Lung microvascular endothelial cell (primary cell): ENCODE measurements around the gene TBX20. TPM values are rescaled to one million over a fixed set of nuclear protein-coding genes. Genes with fewer than 3 reads are reported as not detected.
"Not testable (repeated sequence)": the region's sequence is repeated elsewhere in the genome, so short reads cannot be mapped to it uniquely, and the experiment has no call there.

ENCODE experiments used
- DNase-seq, 2 donors: peaks; one replicate each; pipeline versions ENCODE4 v3.0.0 to v3.0.0-alpha.2; 2010; ENCODE audit warnings: low read depth in 2 of 2
- total RNA-seq: library from RNA; depleted of rRNA; stranded (reverse); fragments of >200 nt; gene quantifications from 2 replicates; pipeline ENCODE4 v1.2.1, GENCODE V29; 2014

TBX20 gene
- total RNA-seq, 1 donor from 2014 or later: not detected

DNA sequence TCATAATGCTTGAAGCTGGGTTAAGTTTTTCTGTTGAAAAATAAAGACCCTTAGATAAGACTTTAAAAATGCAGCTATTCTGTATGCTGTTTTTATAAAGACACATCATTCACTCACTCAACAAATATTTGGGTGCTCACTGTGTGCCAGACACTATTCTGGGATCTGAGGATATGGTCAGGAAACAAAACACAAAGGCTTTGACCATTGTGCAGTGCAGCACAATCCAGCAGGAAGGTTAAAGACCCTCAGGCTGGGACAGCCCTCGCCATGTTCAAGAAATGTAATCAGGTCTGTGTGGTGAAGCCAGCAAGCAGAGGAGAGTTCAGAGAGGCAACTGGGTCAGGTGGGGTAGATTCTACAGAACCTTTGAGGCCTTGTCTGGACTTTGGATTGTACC lies 31.5 kb downstream of the TBX20 start:
- not testable (repeated sequence) for DNase-seq

- not testable (repeated sequence) for DNase-seq
Observed at GRCh38 chr7:35220176-35220575, 33.7 kb downstream of the TBX20 start.

GRCh38 chr7:35216033-35216432 lies 37.9 kb downstream of the TBX20 start:
- not testable (repeated sequence) for DNase-seq

DNA sequence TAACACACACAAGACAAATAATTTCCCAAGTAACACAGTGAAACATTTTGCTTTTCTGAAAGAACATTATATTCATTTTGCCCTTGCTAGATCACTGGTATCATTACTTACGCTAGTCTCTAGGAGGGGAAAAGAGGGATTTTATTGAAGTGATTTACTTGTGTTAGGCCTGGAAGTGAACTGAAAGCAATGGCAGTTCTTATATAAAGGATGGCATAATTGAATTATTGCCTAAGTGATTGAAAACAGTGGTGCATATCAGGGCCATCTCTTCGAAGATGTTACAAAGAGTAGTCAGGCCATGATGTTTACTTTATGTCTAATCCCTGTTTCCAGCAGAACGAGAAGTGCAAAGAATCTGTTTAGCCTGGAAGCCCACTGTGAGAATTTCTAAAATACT lies 38.8 kb downstream of the TBX20 start:
- not testable (repeated sequence) for DNase-seq

- not testable (repeated sequence) for DNase-seq
Observed at GRCh38 chr7:35206924-35207323, 47.0 kb downstream of the TBX20 start.

- DNase-seq: not testable (repeated sequence)
Observed at GRCh38 chr7:35204850-35205249, 49.0 kb downstream of the TBX20 start.

DNA sequence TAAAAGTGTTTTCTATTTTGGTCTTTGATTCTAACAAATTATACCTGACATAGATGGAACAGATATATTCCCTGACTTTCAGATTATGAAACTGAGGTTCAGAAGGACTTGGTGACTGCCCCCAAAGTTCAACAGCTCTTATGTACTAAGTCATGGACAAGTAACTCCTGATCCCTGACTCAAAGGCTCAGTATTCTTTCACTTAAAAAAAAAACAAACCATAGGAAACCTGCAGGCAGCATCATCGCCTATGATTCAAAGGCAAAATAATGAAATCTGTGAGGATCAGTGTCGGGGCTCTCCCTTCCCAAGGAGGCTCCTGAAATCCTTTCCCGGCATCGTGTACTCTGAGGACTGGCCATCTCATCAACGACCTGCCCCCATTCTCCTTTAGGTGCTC lies 49.9 kb downstream of the TBX20 start:
- DNase-seq: not testable (repeated sequence)

GRCh38 chr7:35202353-35202752 lies 51.5 kb downstream of the TBX20 start:
- DNase-seq: not testable (repeated sequence)

DNA sequence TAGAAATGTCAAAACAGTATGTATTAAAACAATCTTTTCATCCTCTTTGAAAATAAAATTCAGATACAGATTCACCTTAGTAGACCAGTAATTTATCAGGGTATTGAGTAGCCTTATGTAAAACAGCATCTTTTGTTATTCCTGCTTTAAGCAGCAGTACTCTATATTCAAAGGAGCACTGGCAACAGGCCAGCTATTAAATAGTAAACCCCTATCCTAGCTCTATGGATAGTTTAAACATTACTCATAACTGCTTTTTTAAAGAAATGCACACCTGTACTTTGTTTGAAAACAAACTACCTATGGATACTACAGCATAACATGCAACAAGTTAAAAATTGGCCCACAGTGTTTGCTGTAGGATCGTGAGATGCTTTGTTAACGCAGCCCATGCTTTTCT lies 53.7 kb downstream of the TBX20 start:
- DNase-seq: not testable (repeated sequence)

DNA sequence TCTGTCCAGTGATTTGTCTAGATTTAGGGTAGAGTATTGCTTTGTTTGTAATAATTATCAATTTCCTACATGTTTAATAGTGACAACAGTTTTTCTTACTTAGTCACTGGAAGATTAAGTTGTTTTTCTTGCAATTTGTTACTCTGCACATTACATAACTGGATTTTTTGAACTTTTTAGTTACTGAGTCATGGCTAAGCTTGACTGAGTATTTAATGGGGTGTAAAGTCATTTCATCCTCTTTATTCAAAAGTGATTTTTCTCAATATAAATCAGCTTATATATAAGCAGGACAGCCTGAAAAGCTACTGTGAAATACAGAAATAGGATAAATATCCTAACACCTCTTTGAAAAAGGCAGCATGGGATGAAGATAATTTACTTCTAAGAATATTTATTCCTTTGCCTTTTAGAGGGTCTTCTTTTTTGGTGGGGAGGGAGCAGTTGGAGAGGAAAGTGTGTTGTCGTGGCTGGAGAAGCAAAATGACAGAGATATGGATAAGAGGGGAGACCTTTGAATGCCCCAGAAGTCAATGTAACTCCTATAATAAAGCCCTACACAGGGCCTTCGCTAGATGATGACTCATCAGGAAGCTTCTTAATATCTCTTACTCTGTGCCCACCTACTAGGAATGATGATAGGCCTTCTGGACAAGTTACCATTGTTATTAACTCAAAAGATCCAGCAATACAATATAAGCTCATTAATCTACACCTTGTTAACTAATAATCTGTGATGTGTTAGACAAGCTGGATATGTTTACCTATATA lies 55.3 kb downstream of the TBX20 start:
- not testable (repeated sequence) for DNase-seq

- DNase-seq: not testable (repeated sequence)
Observed at GRCh38 chr7:35191571-35191970, 62.3 kb downstream of the TBX20 start.

GRCh38 chr7:35190146-35190773 lies 63.6 kb downstream of the TBX20 start:
- DNase-seq: not testable (repeated sequence)

DNA sequence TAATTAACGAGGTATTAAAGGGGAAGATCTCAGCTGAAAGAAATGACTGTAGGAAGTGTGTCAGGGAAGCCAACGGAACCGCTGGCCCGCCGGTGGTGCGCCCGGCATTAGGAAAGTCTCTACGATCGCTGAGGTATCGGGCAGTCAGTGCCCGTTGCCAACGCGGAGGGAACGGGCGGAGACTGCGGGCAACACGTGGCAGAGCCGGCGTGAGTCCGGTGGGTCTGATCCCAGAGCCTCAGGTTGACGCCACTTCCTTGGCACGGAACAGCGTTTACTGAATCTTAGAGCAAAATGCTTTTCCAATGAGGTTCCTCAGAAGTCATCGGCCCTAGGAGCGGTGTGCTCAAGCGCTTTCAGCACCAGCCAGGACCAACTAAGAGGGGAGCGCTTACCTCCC lies 67.1 kb downstream of the TBX20 start:
- peak; percentile 10 to 17 for DNase-seq

DNA sequence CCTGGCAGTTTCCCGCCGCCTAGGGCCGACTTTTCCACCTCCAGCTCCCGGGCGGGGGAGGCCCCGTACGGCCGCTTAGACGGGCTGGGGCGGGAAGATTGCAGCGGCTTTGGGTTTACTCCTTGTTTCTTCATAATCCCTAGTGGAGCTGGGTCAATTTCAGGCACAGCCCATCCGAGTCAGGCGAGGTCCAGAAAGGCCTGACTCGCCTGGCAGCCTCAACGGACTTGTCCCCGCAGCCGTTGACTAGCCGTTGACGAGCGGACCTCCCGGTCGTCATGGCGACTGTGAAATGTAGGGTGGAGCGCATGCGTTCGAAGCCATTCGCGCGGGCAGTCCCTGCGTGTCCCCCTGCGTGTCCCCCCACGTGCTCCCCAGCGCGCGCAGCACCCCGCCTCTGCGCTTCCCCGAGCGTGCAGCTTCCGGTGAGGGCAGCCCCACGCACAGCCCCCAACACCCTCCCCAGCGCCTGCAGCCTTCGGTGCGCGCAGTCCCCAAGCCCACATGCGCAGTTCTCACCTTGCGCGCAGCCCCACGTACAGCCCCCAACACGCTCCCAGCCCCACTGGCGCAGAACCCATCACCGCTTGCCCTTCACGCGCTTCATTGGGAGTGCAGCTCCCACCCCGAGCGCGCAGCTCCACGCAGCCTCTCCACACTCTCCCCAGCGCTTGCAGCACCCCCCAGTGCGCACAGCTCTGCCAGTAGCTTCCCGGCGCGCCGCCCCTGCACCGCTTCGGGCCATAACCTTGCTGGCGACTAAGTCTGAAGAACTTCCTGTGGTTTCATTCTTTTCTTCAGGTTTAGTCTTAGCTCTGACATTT lies 67.8 kb downstream of the TBX20 start:
- peak; percentile 29 to 36 for DNase-seq

DNA sequence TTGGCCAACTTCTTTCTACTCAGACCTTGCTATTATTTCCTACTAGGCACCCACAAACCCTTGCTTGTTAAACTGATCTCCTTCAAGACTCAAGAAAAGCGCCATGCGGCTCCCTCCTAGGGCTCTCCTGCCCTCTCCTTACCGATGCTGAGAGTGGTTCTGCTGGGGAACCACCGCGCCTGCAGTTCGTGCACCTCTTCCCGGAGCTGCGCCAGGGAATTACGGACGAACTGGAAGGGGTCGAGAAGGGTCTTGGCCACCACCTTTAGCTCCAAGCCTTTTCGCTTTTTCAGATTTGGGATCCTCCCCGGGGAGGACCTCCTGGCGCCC lies 68.4 kb downstream of the TBX20 start:
- DNase-seq: not testable (repeated sequence)

- not testable (repeated sequence) for DNase-seq
Observed at GRCh38 chr7:35184961-35185360, 68.9 kb downstream of the TBX20 start.

- not testable (repeated sequence) for DNase-seq
Observed at GRCh38 chr7:35183873-35184503, 69.9 kb downstream of the TBX20 start.

GRCh38 chr7:35180665-35181064 lies 73.2 kb downstream of the TBX20 start:
- DNase-seq: not testable (repeated sequence)

GRCh38 chr7:35173176-35173575 lies 80.7 kb downstream of the TBX20 start:
- DNase-seq: not testable (repeated sequence)

GRCh38 chr7:35172131-35172530 lies 81.8 kb downstream of the TBX20 start:
- DNase-seq: not testable (repeated sequence)

DNA sequence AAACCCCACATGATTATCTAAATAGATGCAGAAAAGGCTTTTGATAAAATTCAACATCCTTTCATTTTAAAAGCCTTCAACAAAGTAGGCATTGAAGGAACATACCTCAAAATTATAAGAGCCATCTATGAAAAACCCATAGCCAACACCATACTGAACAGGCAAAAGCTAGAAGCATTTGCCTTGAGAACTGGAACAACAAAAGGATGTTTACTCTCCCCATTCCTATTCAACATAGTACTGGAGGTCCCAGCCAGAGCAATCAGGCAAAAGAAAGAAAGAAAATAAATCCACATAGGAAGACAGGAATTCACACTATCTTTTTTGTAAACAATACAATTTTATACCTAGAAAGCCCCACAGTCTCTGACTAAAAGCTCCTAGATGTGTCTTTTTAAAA lies 86.2 kb downstream of the TBX20 start:
- DNase-seq: not testable (repeated sequence)

GRCh38 chr7:35167158-35167557 lies 86.7 kb downstream of the TBX20 start:
- not testable (repeated sequence) for DNase-seq
